Lower leg skin (tissue), 3 donors: Measurements from ENCODE around the gene PLA2G7.

ENCODE experiments used
- CTCF ChIP-seq, 3 donors: fragments of 450-650 bp; IDR thresholded peaks; one replicate each; pipeline ENCODE4 v1.5.1; 2016; ENCODE audit warnings: antibody characterized with exemption in 3 of 3, mild to moderate bottlenecking in 3 of 3, moderate library complexity in 2 of 3
- POLR2A ChIP-seq, 2 donors: fragments of 450-650 bp; IDR thresholded peaks; one replicate each; pipeline ENCODE4 v1.6.1; 2016 to 2017; ENCODE audit warnings: antibody characterized with exemption in 2 of 2, mild to moderate bottlenecking in 1 of 2, moderate library complexity in 1 of 2

- TF ChIP-seq CTCF (IDR thresholded peaks at IDR 0.05) = no peak
- TF ChIP-seq POLR2A (IDR thresholded peaks at IDR 0.05) = no peak
These were observed 46.6 kb upstream of the PLA2G7 start for GRCh38 chr6:46781478-46782378.
